Measurements from ENCODE around the gene MRGPRE.

DNA sequence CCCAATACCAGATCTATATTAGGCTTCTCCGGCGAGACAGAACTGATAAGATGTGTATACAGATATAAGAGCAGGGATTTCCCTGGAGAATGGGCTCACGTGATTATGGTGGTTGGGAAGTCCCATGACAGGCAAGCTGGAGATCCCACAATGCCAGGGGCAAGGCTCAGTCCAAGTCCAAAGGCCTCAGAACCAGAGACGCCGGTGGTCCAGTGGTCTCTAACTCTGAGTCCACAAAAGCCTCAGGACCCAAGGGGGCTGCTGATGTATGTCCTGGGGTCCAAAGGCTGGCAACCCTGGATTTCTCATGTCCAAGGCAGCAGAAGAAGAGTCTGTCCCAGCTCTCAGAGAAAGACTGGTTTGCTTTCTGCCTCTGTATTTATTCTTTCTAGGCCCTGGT is 51.3 kb downstream of the MRGPRE start:
- TF ChIP-seq, protein P1, sequence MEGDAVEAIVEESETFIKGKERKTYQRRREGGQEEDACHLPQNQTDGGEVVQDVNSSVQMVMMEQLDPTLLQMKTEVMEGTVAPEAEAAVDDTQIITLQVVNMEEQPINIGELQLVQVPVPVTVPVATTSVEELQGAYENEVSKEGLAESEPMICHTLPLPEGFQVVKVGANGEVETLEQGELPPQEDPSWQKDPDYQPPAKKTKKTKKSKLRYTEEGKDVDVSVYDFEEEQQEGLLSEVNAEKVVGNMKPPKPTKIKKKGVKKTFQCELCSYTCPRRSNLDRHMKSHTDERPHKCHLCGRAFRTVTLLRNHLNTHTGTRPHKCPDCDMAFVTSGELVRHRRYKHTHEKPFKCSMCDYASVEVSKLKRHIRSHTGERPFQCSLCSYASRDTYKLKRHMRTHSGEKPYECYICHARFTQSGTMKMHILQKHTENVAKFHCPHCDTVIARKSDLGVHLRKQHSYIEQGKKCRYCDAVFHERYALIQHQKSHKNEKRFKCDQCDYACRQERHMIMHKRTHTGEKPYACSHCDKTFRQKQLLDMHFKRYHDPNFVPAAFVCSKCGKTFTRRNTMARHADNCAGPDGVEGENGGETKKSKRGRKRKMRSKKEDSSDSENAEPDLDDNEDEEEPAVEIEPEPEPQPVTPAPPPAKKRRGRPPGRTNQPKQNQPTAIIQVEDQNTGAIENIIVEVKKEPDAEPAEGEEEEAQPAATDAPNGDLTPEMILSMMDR (conservative IDR thresholded peaks at IDR 0.05) = no peak
- TF ChIP-seq EZH2 (IDR thresholded peaks at IDR 0.05; ENCODE audit: low read depth) = no peak

All from PC-9 (cell line).